ENCODE data around the gene GRAMD1A.
A peak's percentile ranks its signal among the peaks of the same experiment; 100 is the strongest.

GRAMD1A gene

GRCh38 chr19:35074426-35075201 is 74.5 kb downstream of the GRAMD1A start:
- H3K36me3 ChIP-seq = no peaks in the 10 kb centered on the region
- no peak for TF ChIP-seq Cebpa-rat (IDR thresholded peaks at IDR 0.05)
- peak overlapping the region in 1 of 10 experiments; percentile 20; a peak in 2 of 20 replicates for H3K4me3 ChIP-seq
- H3K27ac ChIP-seq = peak overlapping the region in 4 of 11 experiments; percentile 1 to 31 (median 17); a peak in 3 of 22 replicates
- H3K4me2 ChIP-seq = peak overlapping the region; percentile 10 to 98 (median 79); a peak in 20 of 22 replicates
- peaks cover 0 to 43% (median 0%) of the 10 kb centered on the region in 11 experiments; a peak in 8 of 22 replicates for H3K27me3 ChIP-seq
- H4K20me1 ChIP-seq = no peaks in the 10 kb centered on the region
- H3K4me1 ChIP-seq = peaks cover 0 to 79% (median 52%) of the 10 kb centered on the region in 10 experiments; a peak in 18 of 20 replicates
- peak overlapping the region in 4 of 11 experiments; percentile 3 to 52 (median 32); a peak in 8 of 22 replicates for H3K9ac ChIP-seq
- H3K9me3 ChIP-seq (replicated peaks in 1 of 11) = peaks cover 5 to 10% (median 8%) of the 10 kb centered on the region in 11 experiments; a peak in 20 of 22 replicates

- Histone ChIP-seq H4K20me1 (no peaks in the 10 kb centered on the region), H3K36me3 (no peaks in the 10 kb centered on the region), H3K9me3 (replicated peaks in 1 of 11) (peaks cover 3 to 5% (median 4%) of the 10 kb centered on the region in 11 experiments; a peak in 20 of 22 replicates), H3K4me2 (peak overlapping the region in 10 of 11 experiments; percentile 11 to 98 (median 83); a peak in 20 of 22 replicates), H3K27ac (no peak overlapping the region), H3K4me1 (peaks cover 0 to 86% (median 54%) of the 10 kb centered on the region in 10 experiments; a peak in 18 of 20 replicates), H3K9ac (peak overlapping the region in 3 of 11 experiments; percentile 10 to 50 (median 32); a peak in 4 of 22 replicates), H3K4me3 (peak overlapping the region in 2 of 10 experiments; percentile 4 to 24; a peak in 4 of 20 replicates), H3K27me3 (peaks cover 0 to 43% (median 0%) of the 10 kb centered on the region in 11 experiments; a peak in 8 of 22 replicates)
- TF ChIP-seq Cebpa-rat (IDR thresholded peaks at IDR 0.05) = no peak
Measured at GRCh38 chr19:35075202-35076025, 75.3 kb downstream of the GRAMD1A start.

- peak overlapping the region in 2 of 10 experiments; percentile 4 to 24; a peak in 3 of 20 replicates for H3K4me3 ChIP-seq
- no peaks in the 10 kb centered on the region for H3K9me3 ChIP-seq (replicated peaks in 1 of 11)
- H3K4me2 ChIP-seq = peak overlapping the region in 10 of 11 experiments; percentile 11 to 98 (median 83); a peak in 18 of 22 replicates
- TF ChIP-seq Cebpa-rat (IDR thresholded peaks at IDR 0.05) = no peak
- no peaks in the 10 kb centered on the region for H3K36me3 ChIP-seq
- H4K20me1 ChIP-seq = no peaks in the 10 kb centered on the region
- peaks cover 0 to 91% (median 59%) of the 10 kb centered on the region in 10 experiments; a peak in 18 of 20 replicates for H3K4me1 ChIP-seq
- H3K27ac ChIP-seq = no peak overlapping the region
- peak overlapping the region in 3 of 11 experiments; percentile 10 to 50 (median 32); a peak in 3 of 22 replicates for H3K9ac ChIP-seq
- peaks cover 0 to 43% (median 0%) of the 10 kb centered on the region in 11 experiments; a peak in 8 of 22 replicates for H3K27me3 ChIP-seq
Measured at GRCh38 chr19:35076026-35076370, 75.9 kb downstream of the GRAMD1A start.

Measured in BLaER1 treated with 17β-estradiol and CSF1 and Interleukin-3, amounts not matched to agents 10 nM and 100 nM (cell line).